H1 (cell line): Measurements from ENCODE around the gene CFAP53. TPM values are rescaled to one million over a fixed set of nuclear protein-coding genes. Genes with fewer than 3 reads are reported as not detected.

ENCODE experiments used
- CTCF ChIA-PET: fragments of 300-600 bp; sonication (Branson Sonifier 250); formaldehyde crosslinking; loops from one replicate; lab custom pipeline; 2021; ENCODE audit not compliant: partially characterized antibody; lab: Charles Lee
- POLR2A ChIA-PET: fragments of 300-600 bp; sonication (Branson Sonifier 250); formaldehyde crosslinking; loops from one replicate; lab custom pipeline; 2021; ENCODE audit warnings: inconsistent platforms; ENCODE audit not compliant: partially characterized antibody; lab: Charles Lee
- DNase-seq, 2 experiments: peaks; one replicate each; pipeline versions ENCODE4 v3.0.0 to v3.0.0-alpha.2; 2010 to 2022; ENCODE audit warnings: low spot score in 2 of 2, low read depth in 1 of 2, mixed read lengths in 1 of 2
- FAIRE-seq: peaks from 2 replicates; lab custom pipeline; 2011; peaks lifted over from hg19 to GRCh38; lab: Jason Lieb, UNC
- H2AFZ ChIP-seq: 2 replicates; pipeline ENCODE4 v1.8.1; 2012; ENCODE audit warnings: low read length, inconsistent platforms
- H2AK5ac ChIP-seq: 2 replicates; pipeline ENCODE4 v1.6.1; 2013; ENCODE audit warnings: low read depth, low read length
- H2BK120ac ChIP-seq: replicated peaks from 2 replicates; pipeline ENCODE3; 2013; ENCODE audit warnings: low read depth, low read length, inconsistent platforms
- H2BK12ac ChIP-seq: 2 replicates; pipeline ENCODE4 v1.6.1; 2013; ENCODE audit warnings: low read depth, low read length
- H2BK15ac ChIP-seq: 2 replicates; pipeline ENCODE4 v1.6.1; 2013; ENCODE audit warnings: low read length
- H2BK20ac ChIP-seq: 2 replicates; pipeline ENCODE4 v1.6.1; 2013; ENCODE audit warnings: low read length
- H2BK5ac ChIP-seq: 2 replicates; pipeline ENCODE4 v1.6.1; 2013; ENCODE audit warnings: low read depth, low read length
- H3K14ac ChIP-seq: 2 replicates; pipeline ENCODE4 v1.6.1; 2013; ENCODE audit warnings: inconsistent platforms; ENCODE audit not compliant: insufficient read length
- H3K18ac ChIP-seq: 2 replicates; pipeline ENCODE4 v1.6.1; 2013; ENCODE audit warnings: low read length; ENCODE audit errors: extremely low read depth
- H3K23ac ChIP-seq: 2 replicates; pipeline ENCODE4 v1.6.1; 2013; ENCODE audit warnings: inconsistent platforms; ENCODE audit not compliant: insufficient read length
- H3K23me2 ChIP-seq: 2 replicates; pipeline ENCODE4 v1.6.1; 2013; ENCODE audit warnings: low read depth, low read length
- H3K27ac ChIP-seq: 2 replicates; pipeline ENCODE4 v1.6.1; 2011; ENCODE audit warnings: low read depth, low read length, inconsistent platforms
- H3K27me3 ChIP-seq, 4 experiments: replicated peaks in 1 of 4; 1 replicate in 1 of 4; 2 replicates in 3 of 4; pipeline versions ENCODE4 v1.6.1 to v1.8.1; 2011 to 2013; ENCODE audit warnings: low read length in 3 of 4, mild to moderate bottlenecking in 3 of 4, inconsistent platforms in 2 of 4, mixed read lengths in 2 of 4, moderate library complexity in 1 of 4; ENCODE audit not compliant: control insufficient read depth in 3 of 4, insufficient read depth in 3 of 4; ENCODE audit errors: extremely low read depth in 1 of 4
- H3K36me3 ChIP-seq, 4 experiments: 2 replicates each; pipeline versions ENCODE4 v1.6.1 to v1.8.1; 2011 to 2013; ENCODE audit warnings: mild to moderate bottlenecking in 4 of 4, low read length in 3 of 4, moderate library complexity in 2 of 4, control low read depth in 1 of 4, inconsistent platforms in 1 of 4; ENCODE audit not compliant: insufficient read depth in 4 of 4, control insufficient read depth in 2 of 4
- H3K4ac ChIP-seq: replicated peaks from 2 replicates; pipeline ENCODE3; 2013; ENCODE audit warnings: low read length, low read depth, mixed read lengths, inconsistent platforms; ENCODE audit not compliant: insufficient read length
- H3K4me1 ChIP-seq, 4 experiments: replicated peaks in 1 of 4; 1 replicate in 1 of 4; 2 replicates in 3 of 4; pipeline versions ENCODE4 v1.6.1 to v1.8.1; 2011 to 2013; ENCODE audit warnings: low read length in 3 of 4, inconsistent platforms in 2 of 4, mixed read lengths in 1 of 4; ENCODE audit not compliant: insufficient read depth in 4 of 4, control insufficient read depth in 3 of 4
- H3K4me2 ChIP-seq, 2 experiments: 2 replicates each; pipeline versions ENCODE4 v1.6.1 to v1.8.1; 2011 to 2013; ENCODE audit warnings: low read depth in 2 of 2, low read length in 2 of 2, control low read depth in 1 of 2, inconsistent platforms in 1 of 2, mild to moderate bottlenecking in 1 of 2; ENCODE audit not compliant: insufficient read depth in 1 of 2
- H3K4me3 ChIP-seq, 4 experiments: fragments of 200-600, 300-600 bp in 1 of 4; sonication (generic), shearing (Covaris generic), sonication (Bioruptor Twin) in 1 of 4; 2 replicates each; pipeline versions ENCODE4 v1.5.1 to v1.8.1; 2011 to 2016; ENCODE audit warnings: low read length in 4 of 4, low read depth in 3 of 4, control low read depth in 2 of 4, inconsistent platforms in 2 of 4, mild to moderate bottlenecking in 2 of 4, mixed read lengths in 1 of 4, moderate library complexity in 1 of 4; ENCODE audit not compliant: insufficient read depth in 2 of 4; ENCODE audit errors: extremely low read depth in 1 of 4
- H3K56ac ChIP-seq: replicated peaks from 2 replicates; pipeline ENCODE3; 2013; ENCODE audit warnings: low read depth, mild to moderate bottlenecking, mixed read lengths, low read length, inconsistent platforms; ENCODE audit not compliant: insufficient read length
- H3K79me1 ChIP-seq: 2 replicates; pipeline ENCODE4 v1.6.1; 2013; ENCODE audit warnings: low read depth, low read length, control low read depth
- H3K79me2 ChIP-seq, 2 experiments: 2 replicates each; pipeline versions ENCODE4 v1.6.1 to v1.8.1; 2012 to 2013; ENCODE audit warnings: low read length in 2 of 2, mild to moderate bottlenecking in 2 of 2, inconsistent platforms in 1 of 2; ENCODE audit not compliant: insufficient read depth in 2 of 2, control insufficient read depth in 1 of 2
- H3K9ac ChIP-seq, 4 experiments: replicated peaks in 1 of 4; 1 replicate in 1 of 4; 2 replicates in 3 of 4; pipeline versions ENCODE4 v1.6.1 to v1.8.1; 2011 to 2013; ENCODE audit warnings: low read depth in 3 of 4, low read length in 3 of 4, control low read depth in 2 of 4, mild to moderate bottlenecking in 2 of 4, moderate library complexity in 2 of 4, inconsistent platforms in 1 of 4; ENCODE audit errors: extremely low read depth in 1 of 4
- H3K9me3 ChIP-seq, 2 experiments: 2 replicates each; pipeline versions ENCODE4 v1.6.1 to v1.8.1; 2012 to 2013; ENCODE audit warnings: mild to moderate bottlenecking in 2 of 2, moderate library complexity in 2 of 2, control low read depth in 1 of 2, inconsistent platforms in 1 of 2, low read depth in 1 of 2, low read length in 1 of 2, mixed read lengths in 1 of 2; ENCODE audit not compliant: insufficient read depth in 2 of 2
- H4K20me1 ChIP-seq, 2 experiments: replicated peaks in 1 of 2; 2 replicates each; pipeline versions ENCODE3 to v1.8.1; 2011 to 2013; ENCODE audit warnings: inconsistent platforms in 2 of 2, low read length in 2 of 2, mild to moderate bottlenecking in 1 of 2; ENCODE audit not compliant: insufficient read depth in 2 of 2, control insufficient read depth in 1 of 2
- H4K5ac ChIP-seq: 2 replicates; pipeline ENCODE4 v1.6.1; 2013; ENCODE audit warnings: low read length, low read depth, mixed read lengths, inconsistent platforms; ENCODE audit not compliant: insufficient read length
- H4K8ac ChIP-seq: 2 replicates; pipeline ENCODE4 v1.8.0; 2013; ENCODE audit warnings: mild to moderate bottlenecking, moderate library complexity, low read length, inconsistent platforms; ENCODE audit not compliant: insufficient read depth; ENCODE audit errors: extremely low read depth
- H4K91ac ChIP-seq: replicated peaks from 2 replicates; pipeline ENCODE3; 2013; ENCODE audit warnings: low read length, mixed read lengths, inconsistent platforms; ENCODE audit not compliant: insufficient read length
- BACH1 ChIP-seq: IDR thresholded peaks from 2 replicates; pipeline ENCODE4 v1.6.1; 2012; ENCODE audit warnings: low read length, improper control_type of control experiment
- BRCA1 ChIP-seq: IDR thresholded peaks from 2 replicates; pipeline ENCODE4 v1.6.1; 2012; ENCODE audit warnings: low read depth, low read length, improper control_type of control experiment
- CTCF ChIP-seq, 3 experiments: IDR thresholded peaks; 1 replicate in 2 of 3; 2 replicates in 1 of 3; pipeline versions ENCODE4 v1.5.1 to v1.6.1; 2011; ENCODE audit warnings: low read length in 3 of 3, mild to moderate bottlenecking in 3 of 3, inconsistent platforms in 2 of 3, low read depth in 1 of 3, moderate library complexity in 1 of 3; ENCODE audit not compliant: insufficient read depth in 1 of 3; ENCODE audit errors: control extremely low read depth in 1 of 3
- POLR2A ChIP-seq, 2 experiments: IDR thresholded peaks; 1 replicate in 1 of 2; 2 replicates in 1 of 2; pipeline ENCODE4 v1.6.1; 2011; ENCODE audit warnings: low read depth in 2 of 2, low read length in 2 of 2, mild to moderate bottlenecking in 2 of 2; ENCODE audit errors: control extremely low read depth in 1 of 2
- SUZ12 ChIP-seq: fragments of 200-600 bp; sonication (generic); IDR thresholded peaks from 2 replicates; pipeline ENCODE4 v1.6.1; 2012; ENCODE audit warnings: mild to moderate bottlenecking, inconsistent platforms, low read length, moderate library complexity, mixed read lengths
- TAF1 ChIP-seq: IDR thresholded peaks from 2 replicates; pipeline ENCODE4 v1.6.1; 2011; ENCODE audit warnings: mild to moderate bottlenecking, low read depth, low read length
- TCF12 ChIP-seq: IDR thresholded peaks from 2 replicates; pipeline ENCODE4 v1.6.1; 2011; ENCODE audit warnings: low read depth, mild to moderate bottlenecking, low read length
- TEAD4 ChIP-seq: IDR thresholded peaks from 2 replicates; pipeline ENCODE4 v1.6.1; 2012; ENCODE audit warnings: low read depth, low read length, inconsistent platforms, mixed read lengths
- YY1 ChIP-seq: IDR thresholded peaks from 2 replicates; pipeline ENCODE4 v1.6.1; 2011; ENCODE audit warnings: low read depth, mild to moderate bottlenecking, low read length
- WGBS, 2 experiments: shearing (Covaris generic) in 1 of 2; methylation state at CpG; one replicate each; pipeline versions ENCODE4 v1.1.6 to v1.1.7; 2013 to 2015; ENCODE audit warnings: low lambda C conversion rate in 2 of 2, mixed read lengths in 2 of 2, inconsistent platforms in 1 of 2, low coverage in 1 of 2, missing lambda C conversion rate in 1 of 2; ENCODE audit not compliant: insufficient replicate concordance in 2 of 2, insufficient coverage in 1 of 2, insufficient read length in 1 of 2; ENCODE audit errors: extremely low coverage in 1 of 2, missing lambda C conversion rate in 1 of 2; 5-methylcytosine and 5-hydroxymethylcytosine counted together
- polyA plus RNA-seq, 7 experiments: library from polyadenylated mRNA; depleted of rRNA in 3 of 7; stranded (reverse) in 5 of 7; unstranded in 2 of 7; fragments of >200 nt in 5 of 7; fragments of 200-250 nt in 2 of 7; gene quantifications; 1 replicate in 5 of 7; 2 replicates in 1 of 7; 4 replicates in 1 of 7; pipeline versions ENCODE4 v1.2.1 to v1.2.3, GENCODE V29; 2011 to 2013; ENCODE audit warnings: missing spikeins in 2 of 7, mixed read lengths in 2 of 7
- total RNA-seq: library from RNA; stranded (reverse); fragmentation: NEBNext Ultra II Directional; extraction: Animal tissue kit (Norgen Biotek cat#: 25700); gene quantifications from 2 replicates; pipeline ENCODE4 v1.2.1, GENCODE V29; 2021

CFAP53 gene
- total and polyA plus RNA-seq, 2 of the 8 experiments (the other 6 are each of a cell fraction or from before 2014, with no cell fraction given): 0.08 to 0.30 TPM

DNA sequence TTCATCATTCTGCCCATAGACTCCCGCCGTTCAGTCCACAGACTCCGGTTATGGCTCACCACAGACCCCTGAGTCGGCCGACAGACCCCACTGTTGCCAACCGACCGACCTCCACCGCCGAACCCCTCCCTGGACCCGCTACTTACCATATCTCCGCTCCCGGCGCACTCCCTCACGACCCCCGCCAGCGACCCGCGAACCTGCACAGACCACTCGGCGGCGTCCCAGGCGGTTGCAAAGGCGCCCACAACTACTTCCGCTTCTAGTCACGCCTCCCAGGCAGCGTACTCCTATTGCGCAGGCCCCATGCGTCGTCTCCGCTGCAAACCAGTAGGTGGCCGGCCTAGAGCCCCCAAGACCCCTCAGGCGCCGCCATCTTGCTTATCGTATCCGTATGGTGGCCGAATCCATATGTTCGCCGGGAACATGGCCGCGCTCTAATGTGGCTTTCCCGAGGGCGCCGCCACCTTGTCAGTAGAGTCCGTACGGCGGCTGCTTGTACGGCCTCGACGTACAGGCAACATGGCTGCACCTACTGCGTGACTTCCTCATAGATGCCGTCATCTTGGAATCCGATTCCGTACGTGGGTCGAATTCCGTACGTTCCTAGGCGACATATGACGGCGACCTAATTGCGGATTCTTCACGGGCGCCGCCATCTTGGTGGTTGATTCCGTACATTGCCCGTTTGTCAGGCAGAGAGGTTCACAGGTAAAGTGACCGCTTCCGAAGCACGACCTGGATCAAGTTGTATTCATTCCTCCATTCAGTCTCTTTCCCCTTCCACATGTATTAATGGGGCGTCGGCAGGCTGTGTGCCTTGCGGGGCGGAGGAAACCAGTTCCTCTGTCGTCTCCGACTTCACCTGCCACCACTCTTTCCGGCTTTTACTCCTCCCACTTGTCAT, 21.4 kb upstream of the CFAP53 start, which contains the start of gene CXXC1:
Gene CXXC1 (minus strand): TSS at position 252 of the 907 bp plus-strand sequence. CDS start 103 bp downstream, at position 149.
- H3K18ac ChIP-seq: no peak within 1 kb of the TSS; the same call in 1 of the 2 replicates
- POLR2A ChIA-PET: no interaction called here
- CTCF ChIA-PET: interaction anchor here (1.0 kb wide), 1 partner anchor 70 kb away, joined by 6 read pairs; no protein-coding TSS in a partner anchor
- FAIRE-seq (peak; percentile 95), DNase-seq (peak; percentile 93 to 99)
- no peak within 1 kb of the TSS for H4K91ac ChIP-seq
- H3K27ac ChIP-seq: peak within 1 kb of the TSS; percentile 47; the same call in 1 of the 2 replicates
- no peaks in the 10 kb centered on the region for H3K27me3 ChIP-seq
- H3K4me2 ChIP-seq: peak within 1 kb of the TSS; percentile 80 to 91
- H2BK120ac ChIP-seq: no peak within 1 kb of the TSS
- H2AFZ ChIP-seq: peak within 1 kb of the TSS; percentile 100
- peaks cover 0 to 5% of the 10 kb centered on the region in 2 experiments for H4K20me1 ChIP-seq
- H3K23me2 ChIP-seq: peaks cover 6% of the 10 kb centered on the region
- H3K4me3 ChIP-seq: peak within 1 kb of the TSS; percentile 78 to 99 (median 95)
- no peak within 1 kb of the TSS for H3K4ac ChIP-seq
- no peak within 1 kb of the TSS for H2BK5ac ChIP-seq
- peak within 1 kb of the TSS; percentile 59 for H3K56ac ChIP-seq
- no peak within 1 kb of the TSS for H3K23ac ChIP-seq
- WGBS, 2 experiments: 2% methylated on average over 70 of the region's 76 CpGs; no CpG with 5 or more reads in 1 of the 2 experiments
- H2BK15ac ChIP-seq: peak within 1 kb of the TSS; percentile 49; the same call in 1 of the 2 replicates
- H3K79me1 ChIP-seq: no peaks in the 10 kb centered on the region
- H3K36me3 ChIP-seq: peaks cover 3 to 22% (median 20%) of the 10 kb centered on the region in 4 experiments
- no peak within 1 kb of the TSS for H4K5ac ChIP-seq
- peak within 1 kb of the TSS; percentile 43; the same call in 1 of the 2 replicates for H4K8ac ChIP-seq
- H3K14ac ChIP-seq: no peak within 1 kb of the TSS
- H3K79me2 ChIP-seq: peaks cover 0 to 7% of the 10 kb centered on the region in 2 experiments; a peak in 1 of 4 replicates
- no peak within 1 kb of the TSS for H2BK20ac ChIP-seq
- H2AK5ac ChIP-seq: no peak within 1 kb of the TSS
- no peaks in the 10 kb centered on the region for H3K9me3 ChIP-seq
- H3K9ac ChIP-seq: peak within 1 kb of the TSS; percentile 34 to 56 (median 46)
- H2BK12ac ChIP-seq: no peak within 1 kb of the TSS
- H3K4me1 ChIP-seq: peaks cover 0 to 5% (median 2%) of the 10 kb centered on the region in 4 experiments; a peak in 3 of 7 replicates
- peak; percentile 91 for TF ChIP-seq TEAD4
- peak; percentile 26; the same call in 1 of the 2 replicates for TF ChIP-seq TCF12
- no peak for TF ChIP-seq BRCA1
- TF ChIP-seq CTCF (IDR thresholded peaks at IDR 0.05; ENCODE audit: control extremely low read depth in 1 of 3, insufficient read depth in 1 of 3, low read depth in 1 of 3, low read length in 3 of 3): peak in 1 of 3 experiments; percentile 26; a peak in 1 of 4 replicates
- no peak for TF ChIP-seq SUZ12
- 0 out of 3 replicates have a peak, but pooled peaks of 1 of the 2 experiments have one; percentile 46 for TF ChIP-seq POLR2A (IDR thresholded peaks at IDR 0.05; ENCODE audit: control extremely low read depth in 1 of 2, low read depth in 2 of 2, low read length in 2 of 2)
- TF ChIP-seq YY1: peak; percentile 100
- TF ChIP-seq TAF1: peak; percentile 25; the same call in 1 of the 2 replicates
- TF ChIP-seq BACH1: no peak
